ENCODE results near the gene CACFD1.
A peak's percentile ranks its signal among the peaks of the same experiment; 100 is the strongest.

Gene CACFD1

DNA sequence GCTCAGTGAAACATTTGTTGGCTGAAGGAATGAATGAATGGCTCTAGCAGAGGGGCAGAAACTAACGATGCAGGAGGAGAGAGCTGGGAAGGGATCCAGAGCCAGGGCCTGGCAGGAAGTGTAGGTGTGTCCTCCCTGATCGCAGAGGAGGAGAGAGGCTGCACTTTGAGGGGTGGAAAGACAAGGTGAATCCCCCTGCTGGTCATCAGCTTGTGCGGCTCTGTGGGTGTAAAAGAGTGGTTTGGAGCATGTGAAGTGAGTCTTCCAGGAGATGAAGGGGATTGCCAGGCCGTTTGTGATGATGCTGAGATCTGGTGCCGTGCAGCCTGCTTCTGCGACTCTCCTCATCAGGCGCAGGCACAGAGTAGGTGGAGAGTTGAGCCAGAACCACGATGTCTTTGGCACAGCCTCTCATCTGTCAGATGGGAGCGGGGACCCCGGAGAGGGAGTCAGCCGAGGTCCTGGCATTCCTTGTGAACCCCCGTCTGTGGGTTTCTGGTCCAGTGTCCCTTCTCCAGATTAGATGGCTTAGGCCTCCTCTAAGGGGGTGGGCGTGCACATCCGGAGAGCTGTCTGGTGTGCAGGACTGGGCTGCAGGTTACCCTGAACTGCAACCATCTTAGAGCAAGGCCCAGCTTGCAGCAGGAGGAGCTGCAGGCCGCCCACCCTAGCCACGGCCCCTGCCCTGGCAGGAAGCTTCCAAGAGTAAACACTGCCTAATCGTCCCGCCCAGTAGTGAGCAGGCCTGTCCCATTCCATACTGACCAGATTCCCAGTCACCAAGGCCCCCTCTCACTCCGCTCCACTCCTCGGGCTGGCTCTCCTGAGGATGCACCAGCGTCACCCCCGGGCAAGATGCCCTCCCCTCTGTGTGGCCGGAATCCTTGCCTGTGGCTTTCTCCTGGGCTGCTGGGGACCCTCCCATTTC is 37.9 kb upstream of the CACFD1 start, which contains the start of gene ADAMTS13:
TSS of gene ADAMTS13 (plus strand) at position 753 of the 928 bp plus-strand sequence. CDS start at position 830, 77 bp downstream.
- Histone ChIP-seq H3K36me3 (no peaks in the 10 kb centered on the region), H3K4me3 (ENCODE audit: low read depth, low read length) (no peak within 1 kb of the TSS), H3K27ac (no peak within 1 kb of the TSS), H3K9me3 (ENCODE audit: severe bottlenecking) (no peaks in the 10 kb centered on the region), H3K27me3 (ENCODE audit: insufficient read depth, low read depth, severe bottlenecking) (no peaks in the 10 kb centered on the region)
- TF ChIP-seq CTCF (IDR thresholded peaks at IDR 0.05; ENCODE audit: low read depth, low read length) = peak; percentile 50; the same call in 1 of the 2 replicates
- peak; percentile 53 for DNase-seq

- no peaks in the 10 kb centered on the region for H3K36me3 ChIP-seq
Observed at GRCh38 chr9:133423216-133423615, 36.6 kb upstream of the CACFD1 start.

GRCh38 chr9:133424187-133424586 is 35.6 kb upstream of the CACFD1 start:
- no peak for TF ChIP-seq CTCF (IDR thresholded peaks at IDR 0.05; ENCODE audit: low read depth, low read length)
- Histone ChIP-seq H3K27me3 (ENCODE audit: insufficient read depth, low read depth, severe bottlenecking) (no peaks in the 10 kb centered on the region), H3K36me3 (no peaks in the 10 kb centered on the region), H3K4me3 (ENCODE audit: low read depth, low read length) (no peak overlapping the region), H3K27ac (no peak overlapping the region), H3K9me3 (ENCODE audit: severe bottlenecking) (no peaks in the 10 kb centered on the region)
- DNase-seq = no peak

More at GRCh38 chr9:133423216-133423615, 36.6 kb upstream of the CACFD1 start:
- no peak overlapping the region for H3K4me3 ChIP-seq (ENCODE audit: low read depth, low read length)
- TF ChIP-seq CTCF (IDR thresholded peaks at IDR 0.05; ENCODE audit: low read depth, low read length) = no peak
- H3K27ac ChIP-seq = no peak overlapping the region
- H3K9me3 ChIP-seq (ENCODE audit: severe bottlenecking) = no peaks in the 10 kb centered on the region
- DNase-seq = no peak
- H3K27me3 ChIP-seq (ENCODE audit: insufficient read depth, low read depth, severe bottlenecking) = no peaks in the 10 kb centered on the region

GRCh38 chr9:133425049-133425632 is 34.6 kb upstream of the CACFD1 start:
- no peaks in the 10 kb centered on the region for H3K9me3 ChIP-seq (ENCODE audit: severe bottlenecking)
- H3K27ac ChIP-seq = no peak overlapping the region
- no peak overlapping the region for H3K4me3 ChIP-seq (ENCODE audit: low read depth, low read length)
- H3K27me3 ChIP-seq (ENCODE audit: insufficient read depth, low read depth, severe bottlenecking) = no peaks in the 10 kb centered on the region
- no peaks in the 10 kb centered on the region for H3K36me3 ChIP-seq
- DNase-seq = no peak
- no peak for TF ChIP-seq CTCF (IDR thresholded peaks at IDR 0.05; ENCODE audit: low read depth, low read length)

- TF ChIP-seq CTCF (IDR thresholded peaks at IDR 0.05; ENCODE audit: low read depth, low read length) = no peak
- Histone ChIP-seq H3K4me3 (ENCODE audit: low read depth, low read length) (no peak overlapping the region), H3K27me3 (ENCODE audit: insufficient read depth, low read depth, severe bottlenecking) (no peaks in the 10 kb centered on the region), H3K9me3 (ENCODE audit: severe bottlenecking) (no peaks in the 10 kb centered on the region), H3K36me3 (no peaks in the 10 kb centered on the region), H3K27ac (no peak overlapping the region)
- no peak for DNase-seq
Observed at GRCh38 chr9:133426011-133426410, 33.8 kb upstream of the CACFD1 start.

All from WERI-Rb-1 (cell line).